Vagina (tissue), 2 donors: ENCODE measurements around the gene SLCO2A1. TPM values are rescaled to one million over a fixed set of nuclear protein-coding genes. Genes with fewer than 3 reads are reported as not detected.

Experiments used
- DNase-seq, 2 donors: peaks; one replicate each; pipeline ENCODE4 v3.0.0-alpha.2; 2017; ENCODE audit errors: extremely low spot score in 2 of 2
- H3K27ac ChIP-seq: fragments of 200-600 bp; sonication (generic); one replicate; pipeline ENCODE4 v1.5.1; 2019
- H3K27me3 ChIP-seq: fragments of 200-600 bp; sonication (generic); one replicate; pipeline ENCODE4 v1.5.1; 2019
- H3K36me3 ChIP-seq, 2 donors: fragments of 200-600 bp; sonication (generic); one replicate each; pipeline ENCODE4 v1.5.1; 2017 to 2019
- H3K4me1 ChIP-seq: fragments of 200-600 bp; sonication (generic); one replicate; pipeline ENCODE4 v1.5.1; 2019
- H3K4me3 ChIP-seq, 2 donors: fragments of 200-600 bp; sonication (generic); 1 replicate in 1 of 2; 2 replicates in 1 of 2; pipeline ENCODE4 v1.5.1; 2016 to 2019
- H3K9me3 ChIP-seq: fragments of 200-600 bp; sonication (generic); one replicate; pipeline ENCODE4 v1.5.1; 2019
- CTCF ChIP-seq, 3 experiments: fragments of 450-650 bp in 2 of 3; fragments of 200-600 bp in 1 of 3; sonication (generic) in 1 of 3; IDR thresholded peaks; one replicate each; pipeline ENCODE4 v1.5.1; 2017 to 2019; ENCODE audit warnings: antibody characterized with exemption in 3 of 3, mild to moderate bottlenecking in 2 of 3, moderate library complexity in 2 of 3
- POLR2A ChIP-seq, 2 donors: fragments of 450-650 bp; IDR thresholded peaks; one replicate each; pipeline ENCODE4 v1.6.1; 2017; ENCODE audit warnings: antibody characterized with exemption in 2 of 2, mild to moderate bottlenecking in 2 of 2, moderate library complexity in 2 of 2
- POLR2AphosphoS5 ChIP-seq, 2 donors: sonication (generic); formaldehyde crosslinking; IDR thresholded peaks; one replicate each; pipeline ENCODE4 v1.9.0; 2017; ENCODE audit warnings: antibody characterized with exemption in 2 of 2, mild to moderate bottlenecking in 2 of 2, low read depth in 1 of 2; ENCODE audit not compliant: insufficient read depth in 1 of 2
- intact Hi-C: fragments of 100-400 bp; cut with DNase I; formaldehyde crosslinking; loops from one replicate; pipeline ENCODE4 v1.15.1; 2023
- total RNA-seq: library from RNA; depleted of rRNA; stranded (reverse); fragments of >200 nt; gene quantifications from one replicate; pipeline ENCODE4 v1.2.3, GENCODE V29; 2016

SLCO2A1 gene
- total RNA-seq, result 40.3 TPM

- H3K4me3 ChIP-seq, result peak within 1 kb of the TSS; percentile 52 to 61
- H3K27me3 ChIP-seq, result no peaks in the 10 kb centered on the region
- no peaks in the 10 kb centered on the region for H3K9me3 ChIP-seq
- H3K4me1 ChIP-seq, result peaks cover 20% of the 10 kb centered on the region
- no peak for TF ChIP-seq CTCF (IDR thresholded peaks at IDR 0.05)
- no peak for TF ChIP-seq POLR2A (IDR thresholded peaks at IDR 0.05)
- no peak for TF ChIP-seq POLR2AphosphoS5 (IDR thresholded peaks at IDR 0.05; ENCODE audit: insufficient read depth in 1 of 2, low read depth in 1 of 2)
- no peaks in the 10 kb centered on the region for H3K36me3 ChIP-seq
- peak in 1 of 2 donors; percentile 72 for DNase-seq
- peak within 1 kb of the TSS; percentile 68 for H3K27ac ChIP-seq
- intact Hi-C loops, result no loop called here
These were observed at the start of gene SLCO2A1 for GRCh38 chr3:134029734-134030378. SLCO2A1 (minus strand) TSS chr3:134029925; CDS start chr3:134029802, 123 bp downstream.

- no peaks in the 10 kb centered on the region for H3K27me3 ChIP-seq
- intact Hi-C loops, result no loop called here
- H3K9me3 ChIP-seq, result no peaks in the 10 kb centered on the region
- H3K27ac ChIP-seq, result no peak overlapping the region
- H3K4me3 ChIP-seq, result no peak overlapping the region
- DNase-seq, result peak in 1 of 2 donors; percentile 80
- no peak for TF ChIP-seq POLR2A (IDR thresholded peaks at IDR 0.05)
- no peak for TF ChIP-seq POLR2AphosphoS5 (IDR thresholded peaks at IDR 0.05; ENCODE audit: insufficient read depth in 1 of 2, low read depth in 1 of 2)
- TF ChIP-seq CTCF (IDR thresholded peaks at IDR 0.05), result no peak
- H3K36me3 ChIP-seq, result no peaks in the 10 kb centered on the region
- no peaks in the 10 kb centered on the region for H3K4me1 ChIP-seq
These were observed 49.4 kb upstream of the SLCO2A1 start for GRCh38 chr3:134079111-134079547.

- Histone ChIP-seq H3K27me3 (no peaks in the 10 kb centered on the region), H3K9me3 (no peaks in the 10 kb centered on the region), H3K4me3 (no peak overlapping the region), H3K4me1 (no peaks in the 10 kb centered on the region), H3K36me3 (no peaks in the 10 kb centered on the region), H3K27ac (no peak overlapping the region)
- TF ChIP-seq POLR2AphosphoS5 (IDR thresholded peaks at IDR 0.05; ENCODE audit: insufficient read depth in 1 of 2, low read depth in 1 of 2), result no peak
- TF ChIP-seq POLR2A (IDR thresholded peaks at IDR 0.05), result no peak
- TF ChIP-seq CTCF (IDR thresholded peaks at IDR 0.05), result no peak
- intact Hi-C loops, result no loop called here
- DNase-seq, result peak in 1 of 2 donors; percentile 37
These were observed 48.6 kb upstream of the SLCO2A1 start for GRCh38 chr3:134078169-134078831.

GRCh38 chr3:134077649-134078161 lies 48.0 kb upstream of the SLCO2A1 start:
- intact Hi-C loops, result no loop called here
- TF ChIP-seq POLR2A (IDR thresholded peaks at IDR 0.05) (no peak), POLR2AphosphoS5 (IDR thresholded peaks at IDR 0.05; ENCODE audit: insufficient read depth in 1 of 2, low read depth in 1 of 2) (no peak)
- Histone ChIP-seq H3K36me3 (no peaks in the 10 kb centered on the region), H3K27ac (no peak overlapping the region), H3K27me3 (no peaks in the 10 kb centered on the region), H3K4me1 (no peaks in the 10 kb centered on the region), H3K4me3 (no peak overlapping the region), H3K9me3 (no peaks in the 10 kb centered on the region)
- peak; percentile 58 to 67 for DNase-seq

GRCh38 chr3:134076851-134077250 lies 47.1 kb upstream of the SLCO2A1 start:
- TF ChIP-seq POLR2AphosphoS5 (IDR thresholded peaks at IDR 0.05; ENCODE audit: insufficient read depth in 1 of 2, low read depth in 1 of 2) (no peak), POLR2A (IDR thresholded peaks at IDR 0.05) (no peak), CTCF (IDR thresholded peaks at IDR 0.05) (no peak)
- intact Hi-C loops, result no loop called here
- Histone ChIP-seq H3K27ac (no peak overlapping the region), H3K4me1 (no peaks in the 10 kb centered on the region), H3K4me3 (no peak overlapping the region), H3K9me3 (no peaks in the 10 kb centered on the region), H3K27me3 (no peaks in the 10 kb centered on the region), H3K36me3 (no peaks in the 10 kb centered on the region)
- peak; percentile 64 to 79 for DNase-seq
